Activated naive CD8-positive, alpha-beta T cell treated with anti-CD3 and anti-CD28 coated beads, Interleukin-2, amount 10 ng/mL, durations not matched to agents 7 days and 5 days (primary cell): Measurements from ENCODE around the gene ICA1L. TPM values are rescaled to one million over a fixed set of nuclear protein-coding genes. Genes with fewer than 3 reads are reported as not detected.
A peak's percentile ranks its signal among the peaks of the same experiment; 100 is the strongest.

ENCODE experiments used
- ATAC-seq: fragments of 150-1000 bp; cut with Tn5 transposase; one replicate; pipeline ENCODE4 v1.10.0; 2021; ENCODE audit warnings: low read depth, moderate library complexity
- POLR2A ChIA-PET: fragments of 350-600 bp; sonication (Branson Sonifier 250); formaldehyde crosslinking; loops from one replicate; lab custom pipeline; 2021; ENCODE audit warnings: antibody characterized with exemption; lab: Charles Lee
- DNase-seq: peaks from one replicate; pipeline ENCODE4 v3.0.0; 2021
- H3K27ac Mint-ChIP-seq: one replicate; pipeline ENCODE4 v1.8.0; 2022; ENCODE audit warnings: mild to moderate bottlenecking, mixed read lengths
- H3K27me3 Mint-ChIP-seq: one replicate; pipeline ENCODE4 v1.8.0; 2022; ENCODE audit warnings: mild to moderate bottlenecking, moderate library complexity, mixed read lengths
- H3K36me3 Mint-ChIP-seq: one replicate; pipeline ENCODE4 v1.8.0; 2021; ENCODE audit warnings: mild to moderate bottlenecking, mixed read lengths
- H3K4me1 Mint-ChIP-seq: one replicate; pipeline ENCODE4 v1.8.0; 2021; ENCODE audit warnings: mixed read lengths
- H3K4me3 Mint-ChIP-seq: one replicate; pipeline ENCODE4 v1.8.0; 2022; ENCODE audit warnings: mild to moderate bottlenecking, moderate library complexity, mixed read lengths
- H3K9me3 Mint-ChIP-seq: one replicate; pipeline ENCODE4 v1.8.0; 2021; ENCODE audit warnings: mixed read lengths
- total RNA-seq, 2 experiments: library from RNA; stranded (reverse); gene quantifications; one replicate each; pipeline ENCODE4 v1.2.3, GENCODE V29; 2021

ICA1L gene
- total RNA-seq, 2 experiments from 2014 or later, result 4.5 to 5.8 TPM

DNA sequence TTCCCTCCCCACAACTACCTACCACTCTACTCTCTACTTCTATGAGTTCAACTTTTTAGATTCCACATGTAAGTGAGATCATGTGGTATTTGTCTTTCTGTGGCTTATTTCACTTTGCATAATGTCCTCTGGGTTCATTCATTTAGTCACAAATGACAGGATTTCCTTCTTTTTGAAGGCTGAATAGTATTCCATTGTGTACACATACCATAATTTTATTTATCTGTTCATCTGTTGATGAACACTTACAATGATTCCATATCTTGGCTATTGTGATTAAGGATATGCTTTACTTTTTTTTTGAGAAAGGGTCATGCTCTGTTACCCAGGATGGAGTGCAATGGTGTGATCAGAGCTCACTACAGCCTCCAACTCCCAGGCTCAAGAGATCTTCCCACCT, 73.6 kb downstream of the ICA1L start:
- no peak for DNase-seq
- Mint-ChIP-seq H3K36me3 (peaks cover 27% of the 10 kb centered on the region), H3K27me3 (no peaks in the 10 kb centered on the region), H3K4me1 (no peaks in the 10 kb centered on the region), H3K27ac (no peak overlapping the region), H3K4me3 (no peak overlapping the region), H3K9me3 (peaks cover 4% of the 10 kb centered on the region)
- no peak for ATAC-seq
- POLR2A ChIA-PET, result no interaction called here

DNA sequence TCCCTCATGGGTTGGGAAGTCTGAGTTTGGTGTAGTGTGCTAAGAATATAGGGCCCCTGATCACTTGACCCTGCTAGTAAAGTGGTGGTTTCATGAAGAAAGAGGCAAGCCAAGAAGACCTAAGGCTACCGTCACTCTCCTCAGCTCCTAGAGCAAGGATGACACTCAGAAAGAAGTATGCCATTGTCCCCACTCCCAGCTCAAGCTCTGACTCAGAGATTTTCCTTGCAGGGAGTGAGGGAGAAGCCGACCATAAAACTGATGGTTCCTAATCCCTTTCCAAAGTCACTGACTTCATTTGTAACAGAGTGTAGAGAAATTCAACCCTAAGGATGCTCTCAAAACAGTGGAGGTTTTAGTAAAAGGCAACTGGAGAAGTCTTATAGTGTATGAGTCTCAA, 80.9 kb downstream of the ICA1L start:
- no peaks in the 10 kb centered on the region for H3K4me1 Mint-ChIP-seq
- H3K27ac Mint-ChIP-seq, result no peak overlapping the region
- DNase-seq (no peak), ATAC-seq (no peak)
- POLR2A ChIA-PET, result no interaction called here
- H3K9me3 Mint-ChIP-seq, result peaks cover 1% of the 10 kb centered on the region
- H3K4me3 Mint-ChIP-seq, result no peak overlapping the region
- H3K27me3 Mint-ChIP-seq, result no peaks in the 10 kb centered on the region
- peaks cover 23% of the 10 kb centered on the region for H3K36me3 Mint-ChIP-seq

DNA sequence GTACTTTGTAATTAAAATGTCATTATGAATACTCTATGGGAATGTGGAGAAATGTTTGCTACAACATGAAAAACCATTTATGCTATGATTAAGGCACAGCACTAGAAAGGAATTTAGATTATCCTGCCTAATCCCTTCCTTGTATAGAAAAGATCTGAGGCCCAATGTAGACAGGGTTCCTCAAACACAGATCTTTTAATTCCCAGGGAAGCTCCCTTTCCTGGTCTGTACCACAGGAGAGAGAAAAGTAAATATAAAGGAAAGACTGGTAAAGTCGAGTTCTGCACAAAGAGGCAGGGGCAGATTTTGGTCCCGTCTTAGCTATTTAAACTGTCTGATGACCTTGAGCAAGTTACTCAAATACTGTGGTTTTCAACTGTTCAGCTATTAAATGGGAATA, 84.7 kb downstream of the ICA1L start:
- Mint-ChIP-seq H3K27me3 (no peaks in the 10 kb centered on the region), H3K9me3 (peaks cover 1% of the 10 kb centered on the region), H3K4me1 (no peaks in the 10 kb centered on the region), H3K27ac (no peak overlapping the region), H3K36me3 (peaks cover 39% of the 10 kb centered on the region), H3K4me3 (no peak overlapping the region)
- no peak for DNase-seq
- ATAC-seq, result no peak
- POLR2A ChIA-PET, result no interaction called here

DNA sequence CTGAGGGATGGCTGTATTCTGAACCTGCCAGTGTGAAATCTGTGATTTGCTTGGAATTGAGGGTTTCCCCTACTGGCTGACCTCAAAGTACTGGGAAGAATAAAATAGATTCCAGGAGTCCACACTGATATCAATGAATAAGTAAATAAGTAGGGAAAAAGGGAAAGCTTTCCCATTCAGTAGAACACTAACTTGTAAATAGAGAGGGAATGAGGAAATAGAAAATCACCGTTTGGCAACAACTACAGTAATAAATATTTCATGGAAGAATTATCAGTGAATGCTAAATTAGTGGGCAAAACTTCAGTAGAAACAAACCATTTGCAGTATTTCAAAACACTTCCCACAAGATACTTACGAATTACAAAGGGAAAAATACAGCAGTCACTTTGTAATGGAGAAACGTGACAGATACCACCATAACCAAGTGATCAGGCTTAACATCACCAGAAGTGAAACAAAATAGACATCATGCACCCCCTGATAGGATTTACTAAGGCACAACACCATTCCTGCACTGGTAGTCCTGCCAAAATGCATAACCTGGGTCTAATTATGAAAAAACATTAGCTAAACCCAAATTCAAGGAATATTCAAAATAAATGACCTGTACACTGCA, 88.5 kb downstream of the ICA1L start:
- Mint-ChIP-seq H3K4me1 (peaks cover 3% of the 10 kb centered on the region), H3K4me3 (no peak overlapping the region), H3K27me3 (no peaks in the 10 kb centered on the region), H3K9me3 (no peaks in the 10 kb centered on the region), H3K27ac (no peak overlapping the region), H3K36me3 (peaks cover 58% of the 10 kb centered on the region)
- POLR2A ChIA-PET, result no interaction called here
- no peak for ATAC-seq
- DNase-seq, result no peak

GRCh38 chr2:202780514-202781021, 91.0 kb downstream of the ICA1L start:
- H3K27me3 Mint-ChIP-seq, result no peaks in the 10 kb centered on the region
- H3K27ac Mint-ChIP-seq, result no peak overlapping the region
- H3K4me3 Mint-ChIP-seq, result no peak overlapping the region
- peaks cover 57% of the 10 kb centered on the region for H3K36me3 Mint-ChIP-seq
- ATAC-seq (peak; percentile 33), DNase-seq (no peak)
- H3K9me3 Mint-ChIP-seq, result no peaks in the 10 kb centered on the region
- POLR2A ChIA-PET, result no interaction called here
- H3K4me1 Mint-ChIP-seq, result peaks cover 3% of the 10 kb centered on the region

DNA sequence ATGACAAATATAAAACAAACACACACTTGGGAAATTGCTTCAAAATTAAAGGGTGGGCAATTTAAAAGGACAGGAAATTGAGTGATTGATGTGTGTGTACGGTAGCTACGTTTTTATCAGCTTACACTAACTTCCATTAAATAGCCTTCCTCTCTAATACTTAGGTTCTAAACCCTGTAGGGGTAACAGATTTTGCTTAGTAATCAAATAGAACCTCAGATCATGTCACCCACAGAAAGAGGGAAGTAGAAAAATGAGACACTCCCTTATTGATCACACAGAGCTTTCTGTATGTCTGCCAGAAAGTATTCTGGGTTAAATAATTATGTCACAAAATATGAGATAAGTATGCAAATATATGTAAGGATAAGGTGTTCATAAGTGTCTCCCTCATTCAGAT, 93.3 kb downstream of the ICA1L start:
- ATAC-seq, result no peak

GRCh38 chr2:202774104-202774503, 97.5 kb downstream of the ICA1L start:
- Mint-ChIP-seq H3K4me1 (peaks cover 6% of the 10 kb centered on the region), H3K4me3 (no peak overlapping the region), H3K36me3 (peaks cover 33% of the 10 kb centered on the region), H3K27ac (no peak overlapping the region), H3K27me3 (no peaks in the 10 kb centered on the region), H3K9me3 (no peaks in the 10 kb centered on the region)
- DNase-seq (no peak), ATAC-seq (no peak)
- POLR2A ChIA-PET, result no interaction called here

More for the DNA sequence above, 93.3 kb downstream of the ICA1L start:
- Mint-ChIP-seq H3K27me3 (no peaks in the 10 kb centered on the region), H3K36me3 (peaks cover 53% of the 10 kb centered on the region), H3K4me3 (no peak overlapping the region), H3K4me1 (peaks cover 7% of the 10 kb centered on the region), H3K9me3 (no peaks in the 10 kb centered on the region), H3K27ac (no peak overlapping the region)
- no peak for DNase-seq
- POLR2A ChIA-PET, result interaction anchor here (0.7 kb wide), 1 partner anchor 102 kb away, joined by 3 read pairs; no protein-coding TSS in a partner anchor

GRCh38 chr2:202773301-202773973, 98.1 kb downstream of the ICA1L start:
- H3K4me1 Mint-ChIP-seq, result peaks cover 6% of the 10 kb centered on the region
- H3K9me3 Mint-ChIP-seq, result no peaks in the 10 kb centered on the region
- H3K36me3 Mint-ChIP-seq, result peaks cover 29% of the 10 kb centered on the region
- ATAC-seq, result no peak
- H3K27ac Mint-ChIP-seq, result no peak overlapping the region
- H3K27me3 Mint-ChIP-seq, result no peaks in the 10 kb centered on the region
- POLR2A ChIA-PET, result no interaction called here
- DNase-seq, result no peak
- no peak overlapping the region for H3K4me3 Mint-ChIP-seq

DNA sequence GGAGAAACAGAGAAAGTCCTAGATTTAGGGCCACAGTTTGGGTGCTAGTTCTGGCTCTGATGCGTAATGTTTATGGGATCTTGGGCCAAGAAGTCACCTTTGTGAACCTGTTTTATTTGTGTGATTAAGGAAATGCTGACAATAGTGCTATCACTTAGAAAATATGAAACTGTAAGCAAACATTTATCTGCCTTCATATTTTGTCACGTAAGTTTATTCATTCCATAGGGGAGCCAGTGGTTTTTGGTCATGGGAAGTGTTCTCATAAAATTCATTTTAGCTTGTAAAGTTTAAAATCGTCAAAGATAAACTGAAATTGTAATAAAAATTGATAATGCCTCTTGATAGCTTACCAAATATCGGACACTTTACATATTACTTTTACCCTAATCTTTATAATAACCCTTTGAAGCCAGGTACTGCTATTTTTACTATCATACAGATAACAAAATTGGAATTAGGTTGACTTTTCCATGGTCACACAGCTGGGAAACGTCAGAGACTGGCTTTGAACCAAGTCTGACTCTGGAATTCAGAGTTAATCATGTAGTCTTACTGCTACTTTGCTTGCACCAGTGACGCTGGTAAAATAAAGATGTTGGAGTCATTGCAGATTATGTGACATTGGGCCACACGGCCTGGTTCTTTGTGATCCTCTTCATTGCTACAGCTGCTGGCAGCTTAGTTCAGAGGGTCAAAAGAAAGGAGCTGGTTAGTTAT, 99.7 kb downstream of the ICA1L start:
- peaks cover 28% of the 10 kb centered on the region for H3K36me3 Mint-ChIP-seq
- ATAC-seq (no peak), DNase-seq (no peak)
- H3K27ac Mint-ChIP-seq, result no peak overlapping the region
- no peak overlapping the region for H3K4me3 Mint-ChIP-seq
- H3K9me3 Mint-ChIP-seq, result peaks cover 2% of the 10 kb centered on the region
- H3K27me3 Mint-ChIP-seq, result no peaks in the 10 kb centered on the region
- peaks cover 9% of the 10 kb centered on the region for H3K4me1 Mint-ChIP-seq
- POLR2A ChIA-PET, result interaction anchor here (1.1 kb wide), 1 partner anchor 137 kb away, joined by 4 read pairs; the partner anchor contains the start of gene FAM117B

- Mint-ChIP-seq H3K27me3 (no peaks in the 10 kb centered on the region), H3K4me3 (no peak overlapping the region), H3K27ac (no peak overlapping the region), H3K9me3 (peaks cover 2% of the 10 kb centered on the region), H3K36me3 (peaks cover 29% of the 10 kb centered on the region), H3K4me1 (peaks cover 11% of the 10 kb centered on the region)
- DNase-seq (no peak), ATAC-seq (no peak)
- POLR2A ChIA-PET, result interaction anchor here (1.1 kb wide), 1 partner anchor 136 kb away, joined by 4 read pairs; the partner anchor contains the start of gene FAM117B
Observed at GRCh38 chr2:202771336-202771735, 100.2 kb downstream of the ICA1L start.

DNA sequence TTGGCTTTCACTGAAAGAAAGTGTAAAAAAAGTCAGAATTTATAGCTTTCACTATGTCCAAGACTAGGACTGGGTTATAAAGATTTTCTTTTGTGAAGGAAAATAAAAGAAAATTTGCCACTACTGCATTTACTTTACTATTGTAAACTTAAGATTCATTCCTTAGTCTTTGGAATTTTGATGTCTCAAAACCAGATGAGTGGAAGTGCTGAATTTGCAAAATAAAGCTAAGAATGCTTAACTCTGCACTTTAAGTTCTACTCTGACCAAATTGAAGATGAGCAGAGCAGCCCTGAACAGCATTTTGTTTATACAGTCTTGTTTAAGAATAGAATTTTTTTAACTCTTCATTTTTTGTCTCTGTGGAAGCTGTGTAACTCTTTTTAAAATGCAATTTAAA, 102.4 kb downstream of the ICA1L start:
- no peak overlapping the region for H3K27ac Mint-ChIP-seq

DNA sequence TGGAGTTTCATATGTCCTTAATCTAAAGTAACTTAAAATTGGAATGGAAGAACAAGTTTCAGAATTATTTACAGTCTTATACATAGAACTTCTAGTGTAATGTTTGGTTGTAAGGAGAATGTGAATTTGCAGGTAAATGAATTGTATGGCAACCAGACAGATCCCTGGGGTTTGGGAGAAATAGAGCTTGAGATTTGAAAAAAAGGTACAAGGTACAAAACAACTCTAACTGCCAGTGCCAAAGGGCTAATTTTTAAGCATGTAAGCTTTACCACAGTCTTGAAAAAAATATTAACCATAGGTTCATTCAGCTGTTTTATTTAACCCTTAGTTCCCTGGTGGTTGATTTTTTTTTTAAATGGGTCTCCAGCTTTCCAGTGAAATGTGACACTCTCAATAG, 103.3 kb downstream of the ICA1L start:
- ATAC-seq (no peak), DNase-seq (no peak)
- Mint-ChIP-seq H3K4me3 (no peak overlapping the region), H3K27me3 (no peaks in the 10 kb centered on the region), H3K27ac (peak overlapping the region; percentile 9), H3K9me3 (peaks cover 5% of the 10 kb centered on the region), H3K36me3 (peaks cover 44% of the 10 kb centered on the region), H3K4me1 (peaks cover 19% of the 10 kb centered on the region)
- POLR2A ChIA-PET, result interaction anchor here (0.7 kb wide), 1 partner anchor 116 kb away, joined by 3 read pairs; no protein-coding TSS in a partner anchor

More for the DNA sequence above, 102.4 kb downstream of the ICA1L start:
- Mint-ChIP-seq H3K9me3 (peaks cover 2% of the 10 kb centered on the region), H3K36me3 (peaks cover 35% of the 10 kb centered on the region), H3K27me3 (no peaks in the 10 kb centered on the region), H3K4me3 (no peak overlapping the region), H3K4me1 (peaks cover 10% of the 10 kb centered on the region)
- POLR2A ChIA-PET, result no interaction called here
- ATAC-seq, result no peak
- no peak for DNase-seq

DNA sequence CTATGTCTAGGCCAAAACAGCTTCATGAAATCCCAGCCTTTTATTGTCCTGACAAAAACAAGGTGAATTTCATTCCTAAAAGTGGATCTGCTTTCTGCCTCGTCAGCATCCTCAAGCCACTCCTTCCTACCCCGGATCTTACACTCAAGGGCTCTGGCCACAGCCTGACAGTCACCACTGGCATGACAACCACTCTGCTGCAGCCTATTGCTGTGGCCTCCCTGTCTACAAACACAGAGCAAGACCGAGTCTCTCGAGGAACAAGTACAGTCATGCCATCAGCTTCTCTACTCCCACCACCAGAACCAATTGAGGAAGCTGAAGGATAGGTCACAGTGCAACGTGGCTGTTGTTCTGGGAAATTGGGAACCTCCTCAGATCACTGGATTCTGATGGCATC, 106.1 kb downstream of the ICA1L start:
- H3K36me3 Mint-ChIP-seq, result peaks cover 50% of the 10 kb centered on the region
- no peaks in the 10 kb centered on the region for H3K27me3 Mint-ChIP-seq
- POLR2A ChIA-PET, result interaction anchor here (0.5 to 1.4 kb wide), 3 partner anchors 12 to 130 kb away, joined by 3 to 8 read pairs (median 7); partner anchors contain the start of gene FAM117B
- peaks cover 38% of the 10 kb centered on the region for H3K4me1 Mint-ChIP-seq
- DNase-seq (no peak), ATAC-seq (no peak)
- peaks cover 5% of the 10 kb centered on the region for H3K9me3 Mint-ChIP-seq
- H3K4me3 Mint-ChIP-seq, result no peak overlapping the region
- H3K27ac Mint-ChIP-seq, result no peak overlapping the region
